ENCODE results near the gene RBAK.

- TF ChIP-seq CTCF (IDR thresholded peaks at IDR 0.05; ENCODE audit: low read depth, low read length) (no peak), MYC (IDR thresholded peaks at IDR 0.05; ENCODE audit: low read depth, low read length) (no peak), POLR2A (IDR thresholded peaks at IDR 0.05; ENCODE audit: extremely low read depth, insufficient read length) (no peak)
Observed at GRCh38 chr7:5117095-5117970, 71.7 kb downstream of the RBAK start.

All from NB4 (cell line).